GM19438 (cell line): Measurements from ENCODE around the gene MACF1.

Experiments
- ATAC-seq: cut with Tn5 transposase; IDR thresholded peaks from one replicate; pipeline ENCODE4 v1.9.1; 2021; ENCODE audit warnings: low read depth; ENCODE audit not compliant: unreplicated experiment

Gene MACF1

DNA sequence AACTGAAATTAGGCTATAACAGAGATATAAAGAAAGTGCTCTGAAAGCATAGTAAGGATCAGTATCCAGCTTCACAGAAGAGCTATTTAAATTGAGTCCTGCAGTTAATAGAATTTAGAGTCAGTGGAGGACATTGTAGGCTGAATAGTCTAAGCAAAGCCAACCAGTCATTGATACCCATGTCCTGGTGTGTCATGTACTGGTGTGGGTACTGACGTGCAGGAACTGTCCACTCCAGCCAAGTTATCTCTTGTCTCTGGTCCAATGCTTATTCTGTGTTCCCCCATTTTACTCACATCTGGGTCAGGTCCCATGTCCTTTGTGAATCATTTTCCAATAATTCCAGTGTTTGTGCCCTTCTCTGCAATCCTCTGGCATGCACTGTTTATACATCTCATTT lies 90.0 kb downstream of the MACF1 start:
- no peak for ATAC-seq

DNA sequence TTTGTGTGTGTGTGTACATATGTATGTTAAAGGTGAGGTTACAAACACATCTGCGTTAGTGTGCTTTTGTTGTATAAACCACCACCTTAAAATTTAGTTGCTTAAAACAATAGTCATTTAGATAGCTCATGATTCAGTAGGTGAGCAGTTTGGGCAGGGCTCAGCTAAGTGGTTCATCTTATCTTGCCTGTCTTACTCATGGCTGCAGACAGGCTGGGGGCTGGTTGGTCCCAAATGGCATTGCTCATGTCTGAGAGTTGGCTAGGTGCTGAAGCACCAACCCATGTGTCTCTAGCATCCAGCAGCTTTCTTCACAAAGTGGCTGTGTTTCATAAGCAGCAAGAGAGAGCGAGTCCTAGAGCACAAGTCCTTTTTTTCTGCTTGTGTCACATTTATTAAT lies 91.4 kb downstream of the MACF1 start:
- no peak for ATAC-seq

DNA sequence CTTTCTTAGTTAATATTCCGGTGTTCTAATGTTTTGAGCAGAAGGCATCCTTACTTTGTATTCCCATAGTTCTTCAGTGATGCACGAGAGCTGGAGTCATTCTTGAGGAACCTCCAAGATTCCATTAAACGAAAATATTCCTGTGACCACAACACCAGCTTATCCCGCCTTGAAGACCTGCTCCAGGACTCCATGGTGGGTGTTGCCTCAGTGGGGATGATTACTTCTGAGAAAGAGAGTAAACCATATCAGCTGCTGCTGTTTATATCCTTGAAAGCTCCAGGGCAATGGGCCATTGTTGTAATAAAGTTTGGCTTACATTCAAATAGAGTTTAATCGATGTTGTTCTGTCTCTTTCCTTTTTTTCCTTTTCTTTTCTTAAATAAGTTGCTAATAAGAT lies 93.1 kb downstream of the MACF1 start:
- no peak for ATAC-seq

DNA sequence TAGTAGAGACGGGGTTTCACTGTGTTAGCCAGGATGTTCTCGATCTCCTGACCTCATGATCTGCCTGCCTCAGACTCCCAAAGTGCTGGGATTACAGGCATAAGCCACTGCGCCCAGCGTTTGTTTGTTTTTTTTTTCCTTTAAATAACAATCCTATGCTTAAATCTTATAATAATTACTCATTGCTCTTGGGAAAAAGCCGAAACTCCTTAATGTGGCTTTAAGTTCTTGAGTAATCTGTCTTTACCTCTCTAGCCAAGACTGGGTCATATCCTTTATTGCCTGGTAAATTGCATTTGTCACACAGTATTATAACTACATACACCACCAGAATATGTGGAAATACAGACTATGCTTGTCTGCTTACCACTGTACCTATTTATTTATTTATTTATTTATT lies 97.1 kb downstream of the MACF1 start:
- ATAC-seq, result no peak

DNA sequence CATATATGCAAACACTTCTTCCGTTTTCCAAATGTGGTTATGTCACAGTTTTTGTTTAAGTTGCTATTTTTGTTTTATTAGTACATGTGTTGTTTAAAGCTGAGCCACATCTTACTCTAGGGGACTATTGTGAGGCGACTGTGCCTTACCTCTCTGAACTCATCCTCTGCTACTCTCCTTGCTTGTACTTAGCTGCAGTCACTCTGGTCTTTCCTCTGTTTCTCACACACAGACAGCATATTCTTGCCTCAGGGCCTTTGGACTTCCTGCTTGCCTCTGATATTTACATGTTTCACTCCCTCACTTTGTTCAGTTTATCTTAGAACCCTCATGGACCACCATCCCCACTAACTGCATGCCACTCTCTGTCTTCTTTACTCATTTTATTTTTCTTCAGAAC lies 101.1 kb downstream of the MACF1 start:
- no peak for ATAC-seq

DNA sequence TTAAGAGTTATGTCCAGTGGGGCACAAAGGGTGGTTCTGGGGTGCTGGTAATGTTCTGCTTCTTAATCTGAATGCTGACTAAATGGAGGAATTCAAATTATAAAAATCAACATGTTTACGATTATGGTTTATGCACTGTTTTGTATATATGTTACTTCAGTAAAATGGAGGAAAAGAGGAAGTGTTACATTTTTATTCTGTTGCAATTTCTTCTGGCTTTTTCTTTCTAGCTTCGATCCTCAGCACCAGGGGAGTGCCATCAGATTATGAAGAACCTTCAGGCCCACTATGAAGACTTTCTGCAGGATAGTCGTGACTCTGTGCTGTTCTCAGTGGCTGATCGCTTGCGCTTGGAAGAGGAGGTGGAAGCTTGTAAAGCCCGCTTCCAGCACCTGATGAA lies 105.5 kb downstream of the MACF1 start:
- ATAC-seq, result no peak

DNA sequence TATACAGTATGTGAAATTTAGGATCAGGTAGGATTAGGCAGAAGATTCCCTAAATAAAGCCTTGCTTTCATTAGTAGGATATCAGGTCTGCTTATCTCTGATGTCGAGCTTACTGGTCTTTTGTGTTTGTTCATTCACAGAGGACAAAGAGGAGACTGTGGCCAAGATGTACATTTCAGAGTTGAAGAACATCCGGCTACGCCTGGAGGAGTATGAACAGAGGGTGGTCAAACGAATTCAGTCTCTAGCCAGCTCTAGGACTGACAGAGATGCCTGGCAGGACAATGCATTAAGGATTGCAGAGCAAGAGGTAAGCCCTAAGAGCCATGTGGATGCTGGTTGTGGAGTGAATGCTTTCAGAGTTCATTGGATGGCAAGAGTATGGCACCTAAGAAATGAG lies 106.2 kb downstream of the MACF1 start:
- ATAC-seq, result no peak

DNA sequence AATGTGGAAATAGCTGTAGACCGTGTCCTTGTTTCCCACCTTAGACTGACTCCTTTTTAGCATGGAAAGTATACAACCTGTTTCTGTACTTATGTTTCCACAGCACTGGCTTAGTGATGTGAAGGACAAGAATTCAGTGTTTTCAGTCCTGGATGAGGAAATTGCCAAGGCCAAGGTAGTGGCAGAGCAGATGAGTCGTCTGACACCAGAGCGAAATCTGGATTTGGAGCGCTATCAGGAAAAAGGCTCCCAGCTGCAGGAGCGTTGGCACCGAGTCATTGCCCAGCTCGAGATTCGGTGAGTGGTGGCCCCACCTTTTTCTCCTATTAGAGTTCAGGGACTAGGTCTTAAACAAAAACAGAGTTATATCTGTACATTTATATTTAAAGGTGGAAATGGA lies 112.6 kb downstream of the MACF1 start:
- ATAC-seq, result no peak

DNA sequence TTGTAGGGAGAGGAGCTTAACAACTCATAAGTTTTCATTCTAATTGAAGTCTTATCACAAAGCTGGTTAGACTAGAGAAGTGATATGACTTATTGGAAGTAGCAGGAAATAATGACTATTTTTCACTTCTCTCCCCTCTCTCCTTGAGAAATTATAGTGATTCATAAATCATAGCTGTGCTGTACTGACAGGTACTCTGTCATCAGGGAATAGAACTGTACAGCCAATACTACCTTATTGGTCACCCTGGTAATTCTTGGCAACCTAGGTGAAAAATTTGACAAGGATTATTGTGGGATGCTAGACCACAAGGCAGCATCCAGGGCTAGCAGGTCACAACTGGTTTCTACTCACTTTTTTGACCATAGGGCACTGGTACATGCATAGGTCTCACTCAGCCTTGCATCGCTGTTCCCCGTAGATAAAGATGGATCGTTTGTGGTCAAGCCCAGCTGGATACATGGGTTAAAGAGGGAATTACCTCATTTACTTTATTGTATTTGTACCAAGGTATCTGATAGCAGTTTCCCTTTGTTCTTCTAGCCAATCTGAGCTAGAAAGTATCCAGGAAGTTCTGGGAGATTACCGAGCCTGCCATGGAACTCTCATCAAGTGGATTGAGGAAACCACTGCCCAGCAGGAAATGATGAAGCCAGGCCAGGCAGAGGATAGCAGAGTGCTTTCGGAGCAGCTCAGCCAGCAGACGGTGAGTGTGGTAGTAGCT lies 113.6 kb downstream of the MACF1 start:
- no peak for ATAC-seq

DNA sequence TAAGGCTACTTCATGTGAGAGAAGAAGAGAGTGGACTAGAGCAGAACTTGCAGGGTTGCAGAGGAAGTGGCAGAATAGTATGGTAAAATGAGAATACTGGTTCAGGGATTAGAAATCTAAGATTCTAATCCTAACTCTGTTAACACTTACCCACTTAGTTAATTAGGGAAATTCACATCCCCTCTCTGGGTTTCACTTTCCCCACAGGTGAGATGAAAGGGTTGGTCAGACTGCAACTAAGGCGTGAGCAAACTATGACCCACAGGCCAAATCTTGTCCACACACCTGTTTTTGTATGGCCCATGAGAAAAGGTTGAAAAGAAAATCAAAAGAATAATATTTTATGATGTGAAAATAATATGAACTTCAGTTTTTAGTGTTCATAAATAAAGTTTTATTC lies 117.5 kb downstream of the MACF1 start:
- ATAC-seq, result no peak

DNA sequence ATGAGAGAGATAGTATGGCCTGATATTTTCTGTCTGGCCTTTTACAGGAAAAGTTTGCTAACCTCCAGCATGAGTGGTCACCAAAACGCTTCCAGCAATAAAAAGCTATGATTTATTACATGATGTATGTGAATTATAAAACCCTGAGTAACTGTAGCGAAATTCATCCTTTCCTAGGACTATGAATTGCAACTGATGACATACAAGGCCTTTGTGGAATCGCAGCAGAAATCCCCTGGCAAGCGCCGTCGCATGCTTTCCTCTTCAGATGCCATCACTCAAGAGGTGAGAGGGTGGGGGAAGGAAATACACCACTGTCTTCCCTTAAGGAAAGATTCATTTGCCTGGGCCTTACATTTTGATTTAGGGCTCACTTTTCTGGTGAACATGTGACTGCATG lies 117.9 kb downstream of the MACF1 start:
- ATAC-seq, result no peak

DNA sequence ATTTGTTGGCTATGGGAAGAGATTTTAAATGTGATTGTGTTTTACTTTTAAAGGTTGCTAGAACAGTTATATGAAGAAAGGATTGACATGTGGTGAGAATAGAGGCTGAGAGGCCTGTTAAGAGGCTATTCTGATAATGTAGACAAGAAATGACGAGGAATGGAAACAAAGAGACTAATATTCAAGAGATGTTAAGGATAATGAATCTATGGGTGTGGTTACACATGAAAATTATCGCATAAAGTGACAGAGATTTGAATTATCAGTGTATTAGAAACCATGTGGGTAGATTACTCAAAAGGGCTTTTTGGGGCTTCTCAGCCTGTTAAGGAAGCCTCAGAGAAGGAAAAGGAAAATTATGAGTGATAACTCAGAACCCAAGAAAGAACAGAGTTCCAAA lies 120.4 kb downstream of the MACF1 start:
- ATAC-seq, result no peak

DNA sequence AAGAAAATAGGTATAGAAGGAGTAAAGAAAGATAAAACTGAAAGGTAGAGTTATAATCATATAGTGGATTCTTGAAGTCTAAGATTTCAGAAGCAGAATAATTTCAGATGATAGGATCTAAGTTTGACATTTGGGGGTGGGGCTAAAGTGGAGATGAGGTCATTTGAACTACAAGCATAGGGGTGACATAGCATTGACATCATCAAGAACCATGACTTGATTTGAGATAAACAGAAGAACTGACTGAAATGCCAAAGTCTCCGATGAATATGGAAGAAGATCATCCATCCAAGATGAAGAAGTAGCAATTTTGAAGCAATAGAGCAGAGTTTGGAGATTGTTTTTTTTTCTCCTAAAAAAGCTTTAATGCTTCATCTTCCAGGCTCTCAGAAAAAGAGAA lies 122.3 kb downstream of the MACF1 start:
- ATAC-seq, result no peak

DNA sequence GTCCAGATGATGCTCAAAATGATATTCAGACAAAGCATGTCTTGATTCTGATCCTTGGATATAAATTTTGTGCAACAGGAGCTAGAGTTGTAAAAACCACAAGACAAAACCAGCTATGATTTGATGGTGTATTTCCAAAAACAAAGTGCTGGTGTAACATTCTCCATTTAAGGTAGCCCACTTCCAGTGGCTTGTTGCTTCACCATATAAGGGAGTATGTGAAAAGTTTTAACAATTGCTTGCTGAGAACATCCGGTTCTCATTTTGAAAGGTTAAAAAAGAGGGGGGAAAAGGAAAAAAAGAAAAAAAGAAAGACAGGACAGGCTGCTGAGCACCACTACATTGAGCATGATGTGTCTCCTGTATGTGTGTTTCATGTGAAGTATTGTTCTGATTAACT lies 123.6 kb downstream of the MACF1 start:
- no peak for ATAC-seq

DNA sequence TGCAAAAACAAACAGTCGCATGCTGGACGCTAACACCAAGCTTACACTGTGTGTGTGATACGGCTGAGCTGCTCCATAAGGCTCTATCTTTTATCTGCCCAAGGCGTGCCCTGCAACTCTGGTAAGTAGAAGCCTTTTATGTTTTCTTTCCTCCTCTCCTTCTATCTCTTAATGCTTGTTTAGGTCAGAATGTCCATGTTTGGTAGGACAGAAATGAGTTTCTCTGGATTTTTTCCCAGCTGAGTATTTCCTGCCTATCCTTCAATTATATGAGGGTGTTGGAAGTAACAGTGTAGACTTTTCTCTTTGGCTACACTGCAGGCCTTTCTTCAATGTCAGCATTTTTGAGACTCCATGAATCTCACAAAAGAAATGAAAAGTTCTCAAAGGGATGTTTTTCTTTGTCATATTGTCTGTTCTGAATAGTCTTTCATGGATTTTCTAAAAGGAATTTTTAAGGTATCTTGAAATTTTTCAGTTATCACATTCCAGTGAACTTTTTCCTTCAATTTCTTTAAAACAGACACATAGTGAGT lies 124.2 kb downstream of the MACF1 start:
- no peak for ATAC-seq

DNA sequence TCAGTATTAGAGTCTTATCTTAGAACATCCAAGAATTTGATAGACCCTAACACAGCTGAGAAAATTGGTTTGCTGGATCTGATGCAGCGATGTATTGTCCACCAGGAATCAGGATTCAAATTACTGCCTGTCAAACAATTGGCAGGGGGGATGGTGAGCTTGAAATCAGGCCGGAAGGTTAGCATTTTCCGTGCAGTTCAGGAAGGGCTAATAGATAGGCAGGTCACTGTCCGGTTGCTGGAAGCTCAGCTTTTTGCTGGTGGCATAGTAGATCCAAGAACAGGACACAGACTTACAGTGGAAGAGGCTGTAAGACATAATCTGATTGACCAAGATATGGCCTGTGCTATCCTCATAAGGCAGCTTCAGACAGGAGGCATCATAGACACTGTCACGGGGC lies 127.2 kb downstream of the MACF1 start:
- no peak for ATAC-seq

DNA sequence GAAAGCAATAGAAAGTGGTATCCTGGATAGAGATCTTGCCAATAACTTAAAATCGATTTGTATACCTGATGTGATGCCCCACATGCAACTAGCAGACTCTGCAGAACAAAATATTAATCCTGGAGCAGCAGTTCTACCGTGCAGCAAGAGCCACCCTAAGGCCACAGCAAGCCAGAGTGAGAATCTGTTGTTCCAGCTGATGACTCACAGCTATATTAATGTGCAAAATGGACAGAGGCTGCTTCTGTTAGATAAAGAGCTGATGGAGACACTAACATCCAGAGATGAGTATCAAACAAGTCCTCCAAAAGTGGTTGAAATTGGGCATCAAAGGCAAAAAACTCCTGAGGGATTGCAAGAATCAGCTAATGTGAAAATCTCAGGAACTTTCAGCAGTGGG lies 127.8 kb downstream of the MACF1 start:
- ATAC-seq, result no peak

DNA sequence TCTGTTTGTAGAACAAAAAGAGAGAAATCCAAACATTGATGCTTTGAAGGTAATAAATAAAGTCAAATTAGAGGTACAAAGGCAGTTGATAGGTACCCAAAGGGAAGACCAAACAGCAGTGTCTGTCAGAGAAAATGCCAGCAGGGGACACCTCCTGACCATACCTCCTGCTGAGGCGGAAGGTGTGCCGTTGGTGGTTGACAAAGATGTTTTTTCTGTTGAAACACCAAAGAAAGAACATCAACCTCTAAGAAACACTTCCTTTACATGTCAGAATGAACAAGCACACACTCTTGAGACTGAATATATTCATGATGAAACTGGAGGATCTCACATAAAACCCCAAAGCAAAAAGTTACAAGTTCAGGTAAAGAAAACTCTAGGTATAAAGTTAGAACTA lies 128.3 kb downstream of the MACF1 start:
- ATAC-seq, result no peak

DNA sequence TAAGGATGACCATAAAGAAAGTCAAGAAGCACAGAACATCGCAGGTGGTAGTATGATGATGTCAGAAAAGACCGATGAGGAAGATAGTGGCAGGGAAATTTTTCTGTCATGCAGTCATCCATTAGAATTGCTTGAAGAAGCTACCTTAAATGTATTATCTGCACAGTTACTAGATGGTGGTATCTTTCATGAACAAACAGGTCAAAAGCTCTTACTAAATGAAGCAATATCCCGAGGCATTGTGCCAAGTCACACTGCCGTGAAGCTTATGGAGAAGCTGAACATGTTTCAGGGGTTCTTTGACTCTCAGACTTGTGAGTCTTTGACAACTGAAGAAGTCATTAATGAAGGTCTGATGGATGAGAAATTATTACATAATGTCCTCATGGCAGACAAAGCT lies 128.8 kb downstream of the MACF1 start:
- ATAC-seq, result no peak

DNA sequence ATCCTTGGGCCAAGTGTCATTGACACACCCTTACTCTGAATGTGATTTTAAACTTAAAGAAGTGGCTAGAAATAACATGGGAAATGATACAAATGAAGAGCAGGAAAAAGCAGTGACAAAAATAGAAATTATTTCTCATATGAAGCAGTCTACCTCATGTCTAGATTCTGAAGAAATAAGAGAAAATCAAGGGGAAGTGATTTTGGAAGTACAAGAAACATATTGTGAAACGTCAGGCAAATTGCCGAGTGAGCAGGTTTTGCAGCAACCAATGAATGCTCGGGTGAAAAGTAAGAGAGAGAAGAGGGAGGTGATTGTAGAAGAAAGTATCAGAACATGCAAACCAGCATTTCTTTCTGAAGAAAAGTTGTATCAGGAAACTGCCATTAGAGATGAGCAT lies 130.7 kb downstream of the MACF1 start:
- no peak for ATAC-seq

DNA sequence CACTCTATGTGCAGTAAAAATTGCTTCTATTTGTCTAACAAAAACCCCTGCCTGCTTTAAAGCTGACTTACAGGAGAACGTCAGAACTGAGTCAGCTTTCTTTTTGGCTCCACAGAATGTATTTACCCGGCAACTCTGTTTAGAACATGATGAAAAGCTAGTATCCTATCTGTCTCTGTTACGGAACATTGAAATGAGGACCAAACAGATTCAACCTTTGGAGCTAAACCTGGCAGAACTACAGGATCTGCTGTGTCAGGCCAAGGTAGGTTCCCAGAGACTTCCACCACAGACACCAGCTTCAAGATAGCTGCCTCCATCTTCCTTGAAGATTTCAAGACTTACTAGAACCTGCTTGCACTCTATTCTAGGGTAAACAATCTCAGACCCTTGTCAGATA lies 132.6 kb downstream of the MACF1 start:
- ATAC-seq, result no peak

DNA sequence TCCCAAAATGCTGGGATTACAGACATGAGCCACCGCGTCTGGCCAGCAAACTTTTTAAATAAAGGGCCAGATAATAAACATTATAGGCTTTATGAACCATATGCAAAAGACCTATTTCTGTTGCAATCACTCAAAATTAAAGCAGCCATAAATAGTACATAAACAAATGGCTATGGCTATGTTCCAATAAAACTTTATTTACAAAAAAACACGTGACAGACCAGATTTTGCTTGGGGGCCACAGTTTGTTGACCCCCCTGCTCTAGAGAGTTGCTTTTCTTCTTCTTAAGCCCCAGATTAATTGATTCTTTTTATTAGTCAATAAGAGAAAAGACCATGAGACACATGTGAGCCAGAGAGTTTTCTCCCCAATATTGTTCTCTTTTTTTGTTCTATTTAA lies 138.3 kb downstream of the MACF1 start:
- no peak for ATAC-seq
